GM20000 (cell line): ENCODE data around the gene PPP4R2.

Source experiments
- DNase-seq: peaks from one replicate; pipeline ENCODE4 v3.0.0; 2012; ENCODE audit warnings: low spot score
- CTCF ChIP-seq: IDR thresholded peaks from 2 replicates; pipeline ENCODE4 v1.5.1; 2012; ENCODE audit warnings: mild to moderate bottlenecking, control low read depth; ENCODE audit errors: extremely low read depth, missing control alignments

The PPP4R2 gene

GRCh38 chr3:72968266-72968664, 28.3 kb upstream of the PPP4R2 start:
- no peak for DNase-seq
- no peak for TF ChIP-seq CTCF

- no peak for TF ChIP-seq CTCF
- no peak for DNase-seq
Observed at GRCh38 chr3:72969766-72970165, 26.8 kb upstream of the PPP4R2 start.

- DNase-seq, result no peak
- TF ChIP-seq CTCF, result no peak
Observed at GRCh38 chr3:72970942-72971341, 25.7 kb upstream of the PPP4R2 start.

GRCh38 chr3:72972706-72973030, 23.9 kb upstream of the PPP4R2 start:
- DNase-seq, result no peak
- no peak for TF ChIP-seq CTCF

GRCh38 chr3:72973031-72973723, 23.4 kb upstream of the PPP4R2 start:
- DNase-seq, result no peak
- no peak for TF ChIP-seq CTCF

GRCh38 chr3:72973786-72974185, 22.8 kb upstream of the PPP4R2 start:
- TF ChIP-seq CTCF, result no peak

GRCh38 chr3:72974956-72975355, 21.7 kb upstream of the PPP4R2 start:
- DNase-seq, result no peak
- no peak for TF ChIP-seq CTCF

More at GRCh38 chr3:72973786-72974185, 22.8 kb upstream of the PPP4R2 start:
- no peak for DNase-seq
